GM23248 (cell line): ENCODE data around the gene SEC24D. TPM values are rescaled to one million over a fixed set of nuclear protein-coding genes. Genes with fewer than 3 reads are reported as not detected.
A peak's percentile ranks its signal among the peaks of the same experiment; 100 is the strongest.

Experiments used
- DNase-seq: peaks from one replicate; pipeline ENCODE4 v3.0.0-alpha.2; 2015
- H2AFZ ChIP-seq: fragments of 200-600 bp; sonication (generic); 2 replicates; pipeline ENCODE4 v1.6.1; 2016; ENCODE audit warnings: antibody characterized with exemption
- H3F3A ChIP-seq: fragments of 200-600 bp; sonication (generic); 2 replicates; pipeline ENCODE4 v1.6.1; 2016; ENCODE audit warnings: mild to moderate bottlenecking, antibody characterized with exemption, mixed run types; ENCODE audit not compliant: insufficient read depth
- H3K27ac ChIP-seq: fragments of 200-600 bp; sonication (generic); 2 replicates; pipeline ENCODE4 v1.5.1; 2016; ENCODE audit warnings: mild to moderate bottlenecking
- H3K27me3 ChIP-seq: fragments of 200-600 bp; sonication (generic); replicated peaks from 2 replicates; pipeline ENCODE4 v1.6.1; 2016; ENCODE audit warnings: mild to moderate bottlenecking; ENCODE audit not compliant: insufficient read depth
- H3K36me3 ChIP-seq: fragments of 200-600 bp; sonication (generic); 2 replicates; pipeline ENCODE4 v1.6.1; 2016; ENCODE audit warnings: low read depth, mild to moderate bottlenecking
- H3K4me1 ChIP-seq: fragments of 200-600 bp; sonication (generic); 2 replicates; pipeline ENCODE4 v1.6.1; 2016; ENCODE audit warnings: mild to moderate bottlenecking; ENCODE audit not compliant: insufficient read depth
- H3K4me2 ChIP-seq: fragments of 200-600 bp; sonication (generic); one replicate; pipeline ENCODE4 v1.6.1; 2016; ENCODE audit warnings: mild to moderate bottlenecking; ENCODE audit not compliant: unreplicated experiment
- H3K4me3 ChIP-seq: fragments of 200-600 bp; sonication (generic); 2 replicates; pipeline ENCODE4 v1.5.1; 2016; ENCODE audit warnings: mild to moderate bottlenecking
- H3K79me2 ChIP-seq: fragments of 200-600 bp; sonication (generic); 2 replicates; pipeline ENCODE4 v1.6.1; 2016; ENCODE audit warnings: mild to moderate bottlenecking; ENCODE audit not compliant: insufficient read depth
- H3K9ac ChIP-seq: fragments of 200-600 bp; sonication (generic); 2 replicates; pipeline ENCODE4 v1.6.1; 2016; ENCODE audit warnings: mild to moderate bottlenecking
- H3K9me2 ChIP-seq: fragments of 200-600 bp; sonication (generic); 2 replicates; pipeline ENCODE4 v1.6.1; 2016; ENCODE audit warnings: mixed run types, mild to moderate bottlenecking, moderate library complexity; ENCODE audit not compliant: insufficient read depth
- H3K9me3 ChIP-seq: fragments of 200-600 bp; sonication (generic); one replicate; pipeline ENCODE4 v1.6.1; 2017; ENCODE audit warnings: low read depth
- H4K20me1 ChIP-seq: fragments of 200-600 bp; sonication (generic); 2 replicates; pipeline ENCODE4 v1.6.0; 2016; ENCODE audit not compliant: insufficient read depth
- EZH2 ChIP-seq: fragments of 200-600 bp; sonication (generic); IDR thresholded peaks from 2 replicates; pipeline ENCODE4 v1.6.1; 2018; ENCODE audit warnings: antibody characterized with exemption, mild to moderate bottlenecking; ENCODE audit not compliant: insufficient read depth, poor library complexity, severe bottlenecking
- EZH2phosphoT487 ChIP-seq: fragments of 200-600 bp; sonication (generic); IDR thresholded peaks from 2 replicates; pipeline ENCODE4 v1.6.1; 2018; ENCODE audit warnings: antibody characterized with exemption, moderate library complexity, mild to moderate bottlenecking, low read depth; ENCODE audit not compliant: insufficient read depth
- WGBS, 2 experiments: methylation state at CpG; one replicate each; pipeline ENCODE4 v1.1.6; 2015 to 2017; ENCODE audit warnings: low lambda C conversion rate in 2 of 2, low coverage in 1 of 2; ENCODE audit errors: missing lambda C conversion rate in 2 of 2; 5-methylcytosine and 5-hydroxymethylcytosine counted together
- in situ Hi-C: fragments of 300-500 bp; cut with MboI; formaldehyde crosslinking; loops from 2 replicates; pipeline ENCODE4 v1.15.0; 2020
- polyA plus RNA-seq: library from polyadenylated mRNA; unstranded; fragments of >200 nt; fragmentation: Nextera tagmentation; extraction: Ambion mirVana; gene quantifications from 2 replicates; pipeline ENCODE4 v1.2.1, GENCODE V29; 2016
- total RNA-seq: library from RNA; depleted of rRNA; stranded (reverse); fragments of >200 nt; shearing (Covaris generic); gene quantifications from 2 replicates; pipeline ENCODE4 v1.2.3, GENCODE V29; 2014

SEC24D gene
- total and polyA plus RNA-seq, 2 experiments from 2014 or later, result 136 to 148 TPM

GRCh38 chr4:118746251-118746919 lies 89.5 kb downstream of the SEC24D start:
- Histone ChIP-seq H3K9me2 (no peaks in the 10 kb centered on the region), H3K9ac (no peak overlapping the region), H3K4me1 (peaks cover 24% of the 10 kb centered on the region), H2AFZ (no peak overlapping the region), H3K79me2 (peaks cover 89% of the 10 kb centered on the region), H3K9me3 (no peaks in the 10 kb centered on the region), H3K27ac (no peak overlapping the region), H3F3A (peaks cover 56% of the 10 kb centered on the region), H4K20me1 (no peaks in the 10 kb centered on the region), H3K4me3 (no peak overlapping the region), H3K36me3 (peaks cover 77% of the 10 kb centered on the region), H3K4me2 (no peak overlapping the region), H3K27me3 (no peaks in the 10 kb centered on the region)
- TF ChIP-seq EZH2phosphoT487, result no peak
- TF ChIP-seq EZH2, result no peak
- in situ Hi-C loops, result no loop called here
- WGBS, 2 experiments, result 90 to 100% methylated on average over 1 to 2 of the region's 2 CpGs
- no peak for DNase-seq

GRCh38 chr4:118745357-118745756 lies 90.6 kb downstream of the SEC24D start:
- no peaks in the 10 kb centered on the region for H3K27me3 ChIP-seq
- no peak overlapping the region for H3K9ac ChIP-seq
- no peak overlapping the region for H2AFZ ChIP-seq
- H3K27ac ChIP-seq, result peak overlapping the region; percentile 81
- H3K79me2 ChIP-seq, result peaks cover 88% of the 10 kb centered on the region
- no peak for DNase-seq
- WGBS, 2 experiments, result 74% methylated on average over 3 of the region's 3 CpGs
- no peak overlapping the region for H3K4me2 ChIP-seq
- H3F3A ChIP-seq, result peaks cover 60% of the 10 kb centered on the region
- no peak overlapping the region for H3K4me3 ChIP-seq
- no peaks in the 10 kb centered on the region for H4K20me1 ChIP-seq
- in situ Hi-C loops, result no loop called here
- peaks cover 71% of the 10 kb centered on the region for H3K36me3 ChIP-seq
- H3K9me3 ChIP-seq, result no peaks in the 10 kb centered on the region
- TF ChIP-seq EZH2 (no peak), EZH2phosphoT487 (no peak)
- H3K9me2 ChIP-seq, result no peaks in the 10 kb centered on the region
- peaks cover 26% of the 10 kb centered on the region for H3K4me1 ChIP-seq

GRCh38 chr4:118743867-118744266 lies 92.1 kb downstream of the SEC24D start:
- Histone ChIP-seq H3K9me2 (no peaks in the 10 kb centered on the region), H4K20me1 (no peaks in the 10 kb centered on the region), H3K4me1 (peaks cover 37% of the 10 kb centered on the region), H3K4me3 (no peak overlapping the region), H3K36me3 (peaks cover 71% of the 10 kb centered on the region), H3K27me3 (no peaks in the 10 kb centered on the region), H3K9ac (peak overlapping the region; percentile 67), H3K4me2 (no peak overlapping the region), H3K79me2 (peaks cover 88% of the 10 kb centered on the region), H3F3A (peaks cover 67% of the 10 kb centered on the region), H2AFZ (no peak overlapping the region), H3K9me3 (no peaks in the 10 kb centered on the region), H3K27ac (peak overlapping the region; percentile 81)
- DNase-seq, result peak; percentile 82
- TF ChIP-seq EZH2 (no peak), EZH2phosphoT487 (no peak)
- WGBS, 2 experiments, result 51 to 55% methylated on average over 4 of the region's 4 CpGs
- in situ Hi-C loops, result no loop called here

GRCh38 chr4:118742050-118742449 lies 93.9 kb downstream of the SEC24D start:
- in situ Hi-C loops, result no loop called here
- Histone ChIP-seq H3K4me3 (no peak overlapping the region), H3K36me3 (peaks cover 83% of the 10 kb centered on the region), H3F3A (peaks cover 76% of the 10 kb centered on the region), H3K27ac (peak overlapping the region; percentile 50), H4K20me1 (no peaks in the 10 kb centered on the region), H3K9me3 (no peaks in the 10 kb centered on the region), H2AFZ (no peak overlapping the region), H3K9ac (peak overlapping the region; percentile 17; the same call in 1 of the 2 replicates), H3K79me2 (peaks cover 92% of the 10 kb centered on the region), H3K27me3 (no peaks in the 10 kb centered on the region), H3K9me2 (no peaks in the 10 kb centered on the region), H3K4me2 (peak overlapping the region; percentile 38), H3K4me1 (peaks cover 40% of the 10 kb centered on the region)
- peak; percentile 58 for DNase-seq
- TF ChIP-seq EZH2phosphoT487, result no peak
- TF ChIP-seq EZH2, result no peak
